ENCODE data around the gene TTC16. TPM values are rescaled to one million over a fixed set of nuclear protein-coding genes. Genes with fewer than 3 reads are reported as not detected.
A peak's percentile ranks its signal among the peaks of the same experiment; 100 is the strongest.

TTC16 gene
- total RNA-seq, 1 donor, result under 0.01 TPM

DNA sequence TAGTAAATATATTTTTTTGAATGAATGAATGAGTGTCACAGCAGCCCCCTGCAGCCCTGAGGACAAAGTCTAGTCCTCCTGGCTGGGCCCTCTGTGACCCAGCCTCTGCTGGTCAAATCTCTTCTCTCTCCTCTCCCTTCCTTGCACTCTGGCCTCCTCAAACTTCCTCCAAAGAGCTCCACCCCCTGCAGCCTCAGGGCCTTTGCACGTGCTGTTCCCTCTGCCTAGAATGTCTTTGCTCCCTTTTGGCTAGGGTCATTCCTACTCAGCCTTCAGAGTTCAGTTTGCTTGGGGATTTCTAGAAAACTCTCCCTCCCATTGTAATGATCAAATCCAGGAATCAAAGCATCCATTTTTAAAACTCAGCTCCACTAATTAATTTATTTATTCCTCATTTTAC, 49.5 kb downstream of the TTC16 start:
- no peak overlapping the region for H3K4me3 ChIP-seq (ENCODE audit: insufficient read depth, low read length)
- no peak overlapping the region for H3K4me2 ChIP-seq (ENCODE audit: insufficient read depth, low read length)
- no peaks in the 10 kb centered on the region for H3K79me2 ChIP-seq (ENCODE audit: insufficient read depth, low read length)
- TF ChIP-seq, protein P1, sequence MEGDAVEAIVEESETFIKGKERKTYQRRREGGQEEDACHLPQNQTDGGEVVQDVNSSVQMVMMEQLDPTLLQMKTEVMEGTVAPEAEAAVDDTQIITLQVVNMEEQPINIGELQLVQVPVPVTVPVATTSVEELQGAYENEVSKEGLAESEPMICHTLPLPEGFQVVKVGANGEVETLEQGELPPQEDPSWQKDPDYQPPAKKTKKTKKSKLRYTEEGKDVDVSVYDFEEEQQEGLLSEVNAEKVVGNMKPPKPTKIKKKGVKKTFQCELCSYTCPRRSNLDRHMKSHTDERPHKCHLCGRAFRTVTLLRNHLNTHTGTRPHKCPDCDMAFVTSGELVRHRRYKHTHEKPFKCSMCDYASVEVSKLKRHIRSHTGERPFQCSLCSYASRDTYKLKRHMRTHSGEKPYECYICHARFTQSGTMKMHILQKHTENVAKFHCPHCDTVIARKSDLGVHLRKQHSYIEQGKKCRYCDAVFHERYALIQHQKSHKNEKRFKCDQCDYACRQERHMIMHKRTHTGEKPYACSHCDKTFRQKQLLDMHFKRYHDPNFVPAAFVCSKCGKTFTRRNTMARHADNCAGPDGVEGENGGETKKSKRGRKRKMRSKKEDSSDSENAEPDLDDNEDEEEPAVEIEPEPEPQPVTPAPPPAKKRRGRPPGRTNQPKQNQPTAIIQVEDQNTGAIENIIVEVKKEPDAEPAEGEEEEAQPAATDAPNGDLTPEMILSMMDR (IDR thresholded peaks at IDR 0.05; ENCODE audit: extremely low read depth, low read depth, low read length), result no peak
- no peaks in the 10 kb centered on the region for H3K36me3 ChIP-seq (ENCODE audit: insufficient read depth, low read length)
- no peak overlapping the region for H2AFZ ChIP-seq (ENCODE audit: low read length)
- no peak overlapping the region for H3K27ac ChIP-seq (ENCODE audit: low read depth, low read length)
- H3K27me3 ChIP-seq (ENCODE audit: insufficient read depth, low read length), result peaks cover 3% of the 10 kb centered on the region
- DNase-seq (ENCODE audit: insufficient read length, low spot score, missing footprints), result no peak
- H4K20me1 ChIP-seq (ENCODE audit: insufficient read depth, low read length), result peaks cover under 1% of the 10 kb centered on the region
- no peaks in the 10 kb centered on the region for H3K9me3 ChIP-seq (ENCODE audit: low read depth, low read length)
- H3K4me1 ChIP-seq (ENCODE audit: insufficient read depth, low read length), result no peaks in the 10 kb centered on the region

GRCh38 chr9:127767410-127767809, 51.5 kb downstream of the TTC16 start:
- TF ChIP-seq, protein P1 (IDR thresholded peaks at IDR 0.05; ENCODE audit: extremely low read depth, low read depth, low read length), result no peak
- peaks cover 2% of the 10 kb centered on the region for H3K27me3 ChIP-seq (ENCODE audit: insufficient read depth, low read length)
- peaks cover 11% of the 10 kb centered on the region for H3K4me1 ChIP-seq (ENCODE audit: insufficient read depth, low read length)
- no peaks in the 10 kb centered on the region for H3K79me2 ChIP-seq (ENCODE audit: insufficient read depth, low read length)
- no peak overlapping the region for H3K27ac ChIP-seq (ENCODE audit: low read depth, low read length)
- H4K20me1 ChIP-seq (ENCODE audit: insufficient read depth, low read length), result peaks cover 3% of the 10 kb centered on the region
- DNase-seq (ENCODE audit: insufficient read length, low spot score, missing footprints), result peak; percentile 44
- no peaks in the 10 kb centered on the region for H3K36me3 ChIP-seq (ENCODE audit: insufficient read depth, low read length)
- H3K4me2 ChIP-seq (ENCODE audit: insufficient read depth, low read length), result no peak overlapping the region
- H3K9me3 ChIP-seq (ENCODE audit: low read depth, low read length), result no peaks in the 10 kb centered on the region
- no peak overlapping the region for H2AFZ ChIP-seq (ENCODE audit: low read length)
- H3K4me3 ChIP-seq (ENCODE audit: insufficient read depth, low read length), result no peak overlapping the region

GRCh38 chr9:127767909-127768331, 52.0 kb downstream of the TTC16 start:
- H3K27ac ChIP-seq (ENCODE audit: low read depth, low read length), result no peak overlapping the region
- H2AFZ ChIP-seq (ENCODE audit: low read length), result no peak overlapping the region
- TF ChIP-seq, protein P1 (IDR thresholded peaks at IDR 0.05; ENCODE audit: extremely low read depth, low read depth, low read length), result no peak

DNA sequence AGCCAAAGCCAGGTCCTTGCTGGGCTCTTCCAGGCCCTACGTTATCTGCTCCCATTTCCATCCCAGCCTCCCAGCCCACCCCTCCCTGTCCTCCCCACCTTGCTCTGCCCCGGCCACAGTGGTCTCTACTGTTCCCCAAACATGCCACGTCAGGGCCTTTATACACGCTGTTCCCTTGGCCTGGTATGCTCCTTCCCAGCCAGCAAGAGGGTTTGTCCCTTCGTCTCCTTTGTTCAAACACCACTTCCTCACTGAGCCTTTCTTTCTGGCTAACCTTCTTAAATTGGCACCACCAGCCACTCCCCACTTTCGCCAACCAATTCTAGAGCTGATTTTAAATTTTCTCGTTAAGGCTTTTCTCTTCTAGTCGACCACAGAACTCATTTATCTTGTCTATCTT, 52.8 kb downstream of the TTC16 start:
- peaks cover 4% of the 10 kb centered on the region for H3K27me3 ChIP-seq (ENCODE audit: insufficient read depth, low read length)
- H3K4me2 ChIP-seq (ENCODE audit: insufficient read depth, low read length), result no peak overlapping the region
- no peaks in the 10 kb centered on the region for H3K36me3 ChIP-seq (ENCODE audit: insufficient read depth, low read length)
- no peaks in the 10 kb centered on the region for H3K9me3 ChIP-seq (ENCODE audit: low read depth, low read length)
- H3K4me3 ChIP-seq (ENCODE audit: insufficient read depth, low read length), result no peak overlapping the region
- H3K4me1 ChIP-seq (ENCODE audit: insufficient read depth, low read length), result peaks cover 11% of the 10 kb centered on the region
- H2AFZ ChIP-seq (ENCODE audit: low read length), result no peak overlapping the region
- no peak overlapping the region for H3K27ac ChIP-seq (ENCODE audit: low read depth, low read length)
- TF ChIP-seq, protein P1 (IDR thresholded peaks at IDR 0.05; ENCODE audit: extremely low read depth, low read depth, low read length), result no peak
- DNase-seq (ENCODE audit: insufficient read length, low spot score, missing footprints), result no peak
- no peaks in the 10 kb centered on the region for H3K79me2 ChIP-seq (ENCODE audit: insufficient read depth, low read length)
- peaks cover 3% of the 10 kb centered on the region for H4K20me1 ChIP-seq (ENCODE audit: insufficient read depth, low read length)

More at GRCh38 chr9:127767909-127768331, 52.0 kb downstream of the TTC16 start:
- Histone ChIP-seq H3K9me3 (ENCODE audit: low read depth, low read length) (no peaks in the 10 kb centered on the region), H3K36me3 (ENCODE audit: insufficient read depth, low read length) (no peaks in the 10 kb centered on the region), H4K20me1 (ENCODE audit: insufficient read depth, low read length) (peaks cover 3% of the 10 kb centered on the region), H3K4me3 (ENCODE audit: insufficient read depth, low read length) (no peak overlapping the region), H3K79me2 (ENCODE audit: insufficient read depth, low read length) (no peaks in the 10 kb centered on the region), H3K4me1 (ENCODE audit: insufficient read depth, low read length) (peaks cover 11% of the 10 kb centered on the region), H3K27me3 (ENCODE audit: insufficient read depth, low read length) (peaks cover 4% of the 10 kb centered on the region), H3K4me2 (ENCODE audit: insufficient read depth, low read length) (no peak overlapping the region)
- DNase-seq (ENCODE audit: insufficient read length, low spot score, missing footprints), result no peak

Measured in osteoblast (primary cell).